Stimulated activated CD4-positive, alpha-beta T cell treated with anti-CD3 and anti-CD28 coated beads, Interleukin-1b, Interleukin-23, amount 100 ng/mL, for 24 hours (primary cell): ENCODE measurements around the gene ECD.
A peak's percentile ranks its signal among the peaks of the same experiment; 100 is the strongest.

Experiments
- DNase-seq, 4 experiments: peaks; one replicate each; pipeline ENCODE4 v3.0.0-alpha.2; 2020; ENCODE audit warnings: low read depth in 4 of 4, low spot score in 1 of 4

ECD gene

GRCh38 chr10:73167783-73168464, at the start of gene ECD, which contains the start of gene FAM149B1:
Gene ECD, minus strand, starts transcription at chr10:73168008. Its CDS starts 4,071 bp downstream, at chr10:73163937.
Gene FAM149B1, plus strand, starts transcription at chr10:73168119. Its CDS starts 221 bp downstream, at chr10:73168340.
- peak; percentile 87 to 92 (median 90) for DNase-seq

- no peak for DNase-seq
These were observed 47.9 kb upstream of the ECD start for GRCh38 chr10:73215749-73216148.

GRCh38 chr10:73211106-73211811, 43.5 kb upstream of the ECD start:
- no peak for DNase-seq

- DNase-seq = no peak
These were observed 42.7 kb upstream of the ECD start for GRCh38 chr10:73210395-73211105.

GRCh38 chr10:73209705-73210104, 41.9 kb upstream of the ECD start:
- DNase-seq = no peak

- DNase-seq = no peak
These were observed 40.1 kb upstream of the ECD start for GRCh38 chr10:73207883-73208282.

- no peak for DNase-seq
These were observed 38.6 kb upstream of the ECD start for GRCh38 chr10:73206385-73206784.

GRCh38 chr10:73205890-73206289, 38.1 kb upstream of the ECD start:
- DNase-seq = no peak

GRCh38 chr10:73205081-73205480, 37.3 kb upstream of the ECD start:
- DNase-seq = no peak

GRCh38 chr10:73190188-73190587, 22.4 kb upstream of the ECD start:
- no peak for DNase-seq

GRCh38 chr10:73186266-73186665, 18.5 kb upstream of the ECD start:
- no peak for DNase-seq

GRCh38 chr10:73183667-73184281, 16.0 kb upstream of the ECD start:
- DNase-seq = no peak

GRCh38 chr10:73182568-73182967, 14.8 kb upstream of the ECD start:
- no peak for DNase-seq

- no peak for DNase-seq
These were observed 6.5 kb upstream of the ECD start for GRCh38 chr10:73174148-73174925.

- no peak for DNase-seq
These were observed 5.1 kb upstream of the ECD start for GRCh38 chr10:73172867-73173266.

GRCh38 chr10:73169320-73169719, 1.5 kb upstream of the ECD start:
- no peak for DNase-seq

- DNase-seq = peak in 1 of 4 experiments; percentile 2
These were observed 626 bp upstream of the ECD start for GRCh38 chr10:73168465-73168803.

- DNase-seq = no peak
These were observed 388 bp downstream of the ECD start for GRCh38 chr10:73167458-73167782.

GRCh38 chr10:73166972-73167371, 836 bp downstream of the ECD start:
- DNase-seq = no peak

GRCh38 chr10:73163096-73163495, 4.7 kb downstream of the ECD start:
- no peak for DNase-seq

- no peak for DNase-seq
These were observed 6.1 kb downstream of the ECD start for GRCh38 chr10:73161662-73162061.
